Body of pancreas (tissue), 4 donors: ENCODE results near the gene MED27. TPM values are rescaled to one million over a fixed set of nuclear protein-coding genes. Genes with fewer than 3 reads are reported as not detected.

Experiments
- ATAC-seq: fragments of 150-250 bp; one replicate; pipeline ENCODE4 v1.9.1; 2016
- DNase-seq, 4 donors: peaks; one replicate each; pipeline ENCODE4 v3.0.0-alpha.2; 2019
- H3K27ac ChIP-seq, 4 donors: fragments of 200-600 bp; sonication (generic); 1 replicate in 3 of 4; 2 replicates in 1 of 4; pipeline versions ENCODE4 v1.5.1 to v1.6.1; 2016 to 2019; ENCODE audit warnings: mild to moderate bottlenecking in 1 of 4, mixed read lengths in 1 of 4, moderate library complexity in 1 of 4
- H3K27me3 ChIP-seq, 2 donors: fragments of 200-600 bp; sonication (generic); one replicate each; pipeline ENCODE4 v1.6.0; 2016; ENCODE audit warnings: mild to moderate bottlenecking in 1 of 2
- H3K36me3 ChIP-seq, 2 donors: fragments of 200-600 bp; sonication (generic); replicated peaks in 1 of 2; 2 replicates each; pipeline ENCODE4 v1.5.1; 2016; ENCODE audit warnings: low read depth in 2 of 2; ENCODE audit not compliant: insufficient read depth in 1 of 2
- H3K4me1 ChIP-seq: fragments of 200-600 bp; sonication (generic); one replicate; pipeline ENCODE4 v1.6.0; 2016
- H3K4me3 ChIP-seq, 2 donors: fragments of 200-600 bp; sonication (generic); 1 replicate in 1 of 2; 2 replicates in 1 of 2; pipeline ENCODE4 v1.5.1; 2016 to 2019
- H3K9me3 ChIP-seq, 3 donors: fragments of 200-600 bp; sonication (generic); 1 replicate in 2 of 3; 2 replicates in 1 of 3; pipeline ENCODE4 v1.5.1; 2016
- POLR2A ChIP-seq, 3 donors: fragments of 450-650 bp; IDR thresholded peaks; one replicate each; pipeline ENCODE4 v1.6.1; 2016; ENCODE audit warnings: antibody characterized with exemption in 3 of 3, mild to moderate bottlenecking in 2 of 3
- WGBS, 2 donors: methylation state at CpG; one replicate each; pipeline ENCODE4 v1.1.5; 2017; 5-methylcytosine and 5-hydroxymethylcytosine counted together
- intact Hi-C: fragments of 100-400 bp; cut with DNase I; formaldehyde crosslinking; loops from one replicate; pipeline ENCODE4 v1.15.1; 2023
- total RNA-seq, 2 donors: library from RNA; depleted of rRNA; stranded (reverse); fragments of >200 nt; gene quantifications; one replicate each; pipeline ENCODE4 v1.1.0, GENCODE V29; 2016
- TF ChIP-seq, protein P1 (sequence below), 7 experiments: fragments of 450-650 bp in 4 of 7; fragments of 200-600 bp in 3 of 7; sonication (generic) in 3 of 7; IDR thresholded peaks; one replicate each; pipeline ENCODE4 v1.5.1; 2016 to 2019; ENCODE audit warnings: antibody characterized with exemption in 7 of 7

MED27 gene
- total RNA-seq, 2 donors from 2014 or later = 3.4 to 11.5 TPM

DNA sequence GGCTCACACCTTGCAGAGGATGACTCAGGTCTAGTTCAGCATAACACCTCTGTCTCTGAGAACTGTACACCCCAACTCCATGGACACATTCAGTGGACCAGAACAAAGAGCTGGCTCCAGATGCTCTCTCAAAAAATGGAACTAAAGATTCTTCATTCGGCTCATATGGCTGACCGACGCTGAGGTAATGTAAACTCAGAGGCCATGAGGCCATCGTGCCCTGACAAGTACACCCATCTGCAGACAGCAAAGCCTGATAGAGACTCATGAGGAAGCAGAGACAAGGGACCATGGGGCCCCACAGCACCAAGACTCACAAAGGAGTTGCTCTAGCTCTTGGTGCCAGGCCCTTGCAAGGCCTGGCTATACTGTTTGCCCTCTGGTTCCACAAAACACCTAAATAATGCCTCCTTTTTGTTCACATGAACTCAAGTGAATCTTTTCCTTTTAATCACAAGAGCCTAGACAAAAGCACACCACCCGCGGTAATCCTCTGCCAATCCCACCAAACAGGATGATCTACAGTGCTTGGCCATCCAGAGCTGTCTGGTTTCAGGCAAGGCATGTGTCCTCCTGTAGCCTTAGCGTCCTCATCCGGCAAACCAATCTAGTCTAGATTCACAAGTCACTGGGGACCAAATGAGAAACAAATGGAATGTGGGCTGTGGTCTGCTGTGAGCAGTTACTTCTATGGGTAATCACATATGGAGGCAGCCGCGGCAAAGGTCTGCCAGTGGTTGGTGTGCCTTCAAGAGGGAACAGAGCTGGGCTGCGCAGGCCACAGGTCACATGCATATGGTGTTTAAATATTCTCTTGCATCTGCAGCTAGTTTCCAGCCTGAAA, 22.7 kb downstream of the MED27 start:
- Histone ChIP-seq H3K9me3 (no peaks in the 10 kb centered on the region), H3K27me3 (no peaks in the 10 kb centered on the region), H3K27ac (no peak overlapping the region), H3K4me3 (no peak overlapping the region), H3K4me1 (peaks cover 5% of the 10 kb centered on the region), H3K36me3 (no peaks in the 10 kb centered on the region)
- WGBS, 2 donors = 92 to 96% methylated on average over 9 to 11 of the region's 11 CpGs
- DNase-seq (no peak), ATAC-seq (no peak)
- intact Hi-C loops = no loop called here
- TF ChIP-seq POLR2A (IDR thresholded peaks at IDR 0.05) = no peak
- TF ChIP-seq, protein P1, sequence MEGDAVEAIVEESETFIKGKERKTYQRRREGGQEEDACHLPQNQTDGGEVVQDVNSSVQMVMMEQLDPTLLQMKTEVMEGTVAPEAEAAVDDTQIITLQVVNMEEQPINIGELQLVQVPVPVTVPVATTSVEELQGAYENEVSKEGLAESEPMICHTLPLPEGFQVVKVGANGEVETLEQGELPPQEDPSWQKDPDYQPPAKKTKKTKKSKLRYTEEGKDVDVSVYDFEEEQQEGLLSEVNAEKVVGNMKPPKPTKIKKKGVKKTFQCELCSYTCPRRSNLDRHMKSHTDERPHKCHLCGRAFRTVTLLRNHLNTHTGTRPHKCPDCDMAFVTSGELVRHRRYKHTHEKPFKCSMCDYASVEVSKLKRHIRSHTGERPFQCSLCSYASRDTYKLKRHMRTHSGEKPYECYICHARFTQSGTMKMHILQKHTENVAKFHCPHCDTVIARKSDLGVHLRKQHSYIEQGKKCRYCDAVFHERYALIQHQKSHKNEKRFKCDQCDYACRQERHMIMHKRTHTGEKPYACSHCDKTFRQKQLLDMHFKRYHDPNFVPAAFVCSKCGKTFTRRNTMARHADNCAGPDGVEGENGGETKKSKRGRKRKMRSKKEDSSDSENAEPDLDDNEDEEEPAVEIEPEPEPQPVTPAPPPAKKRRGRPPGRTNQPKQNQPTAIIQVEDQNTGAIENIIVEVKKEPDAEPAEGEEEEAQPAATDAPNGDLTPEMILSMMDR (IDR thresholded peaks at IDR 0.05) = no peak

DNA sequence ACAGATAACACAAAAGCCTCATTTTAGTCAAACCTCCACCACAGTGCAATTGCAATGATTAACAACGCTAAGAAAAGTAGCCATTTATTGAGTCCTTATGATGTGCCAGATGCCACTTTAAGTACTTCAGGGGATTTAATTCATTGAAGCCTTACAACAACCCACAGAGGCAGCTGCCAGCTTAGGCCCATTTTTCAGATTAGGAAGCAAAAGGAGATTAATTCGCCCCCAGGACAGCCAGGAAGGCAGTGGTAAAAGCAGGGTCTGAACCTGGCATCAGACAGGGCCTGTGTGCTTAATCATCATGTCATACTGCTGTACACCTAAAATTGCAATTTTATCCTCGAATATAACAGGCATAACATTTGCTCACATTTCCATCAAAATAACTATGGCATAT, 23.9 kb downstream of the MED27 start:
- no peak overlapping the region for H3K27ac ChIP-seq
- no peak for ATAC-seq

DNA sequence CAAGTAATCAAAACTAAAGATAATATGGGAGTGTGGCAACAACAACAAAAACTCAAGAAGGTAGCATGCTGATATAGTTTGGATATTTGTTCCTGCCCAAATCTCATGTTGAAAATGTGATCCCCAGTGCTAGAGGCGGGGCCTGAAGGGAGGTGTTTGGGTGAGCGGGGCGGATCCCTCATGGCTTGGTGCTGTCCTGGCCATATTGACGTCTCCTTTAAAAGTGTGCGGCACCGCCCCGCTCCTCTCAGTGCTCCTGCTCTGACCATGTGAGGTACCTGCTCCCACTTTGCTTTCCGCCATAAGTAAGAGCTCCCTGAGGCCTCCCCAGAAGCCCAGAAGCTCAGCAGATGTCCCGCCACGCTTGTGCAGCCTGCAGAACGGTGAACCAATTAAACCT, 25.6 kb downstream of the MED27 start:
- TF ChIP-seq, protein P1 (IDR thresholded peaks at IDR 0.05) = no peak
- no peak for TF ChIP-seq POLR2A (IDR thresholded peaks at IDR 0.05)
- Histone ChIP-seq H3K9me3 (no peaks in the 10 kb centered on the region), H3K27me3 (no peaks in the 10 kb centered on the region), H3K27ac (no peak overlapping the region), H3K36me3 (no peaks in the 10 kb centered on the region), H3K4me1 (peaks cover 5% of the 10 kb centered on the region), H3K4me3 (no peak overlapping the region)
- intact Hi-C loops = no loop called here
- WGBS, 2 donors = 94% methylated on average over 11 of the region's 11 CpGs
- no peak for DNase-seq
- ATAC-seq = no peak

More for the DNA sequence above, 23.9 kb downstream of the MED27 start:
- intact Hi-C loops = no loop called here
- no peak for DNase-seq
- H3K4me1 ChIP-seq = peaks cover 5% of the 10 kb centered on the region
- H3K27me3 ChIP-seq = no peaks in the 10 kb centered on the region
- H3K36me3 ChIP-seq = no peaks in the 10 kb centered on the region
- TF ChIP-seq POLR2A (IDR thresholded peaks at IDR 0.05) = no peak
- TF ChIP-seq, protein P1 (IDR thresholded peaks at IDR 0.05) = no peak
- 65 to 83% methylated on average over 3 of the region's 3 CpGs for WGBS, 2 donors
- H3K4me3 ChIP-seq = no peak overlapping the region
- no peaks in the 10 kb centered on the region for H3K9me3 ChIP-seq

DNA sequence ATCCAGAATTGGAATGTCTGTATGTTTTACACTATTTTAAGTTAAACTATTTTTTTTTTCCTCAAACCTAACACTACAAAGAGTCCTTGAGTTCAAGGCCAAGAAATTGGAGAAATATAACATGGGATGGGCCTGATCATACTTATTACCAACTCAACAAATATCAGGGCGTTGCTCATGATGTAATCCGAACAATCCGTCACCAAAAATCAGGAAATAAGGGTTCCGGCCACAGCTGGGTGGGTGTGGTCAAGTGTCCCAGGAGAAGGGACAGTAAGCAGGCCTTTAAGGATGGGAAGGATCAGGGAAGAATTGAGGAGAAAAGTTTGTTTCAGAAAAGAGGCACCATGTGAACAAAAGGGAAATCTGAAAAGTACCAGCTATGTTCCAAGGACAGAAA, 29.8 kb downstream of the MED27 start:
- Histone ChIP-seq H3K27ac (no peak overlapping the region), H3K27me3 (no peaks in the 10 kb centered on the region), H3K9me3 (no peaks in the 10 kb centered on the region), H3K36me3 (no peaks in the 10 kb centered on the region), H3K4me3 (no peak overlapping the region), H3K4me1 (peaks cover 4% of the 10 kb centered on the region)
- intact Hi-C loops = no loop called here
- 77 to 85% methylated on average over 4 of the region's 4 CpGs for WGBS, 2 donors
- TF ChIP-seq, protein P1 (IDR thresholded peaks at IDR 0.05) = no peak
- no peak for TF ChIP-seq POLR2A (IDR thresholded peaks at IDR 0.05)
- no peak for DNase-seq
- ATAC-seq = no peak
